SK-N-SH (cell line): ENCODE measurements around the gene STRN3. TPM values are rescaled to one million over a fixed set of nuclear protein-coding genes. Genes with fewer than 3 reads are reported as not detected.

Experiments
- CTCF ChIA-PET: fragments of 300-600, 350-600 bp; formaldehyde crosslinking; extraction: SDS; loops from one replicate; lab custom pipeline; 2021; lab: Yijun Ruan, JAX
- POLR2A ChIA-PET: fragments of 350-600 bp; sonication (Branson Sonifier 250); formaldehyde crosslinking; extraction: SDS; loops from one replicate; lab custom pipeline; 2020; ENCODE audit warnings: antibody characterized with exemption, inconsistent platforms; lab: Yijun Ruan, JAX
- DNase-seq: peaks from one replicate; pipeline ENCODE4 v3.0.0; 2012
- H2AFZ ChIP-seq: fragments of 200-600 bp; sonication (generic); 2 replicates; pipeline ENCODE4 v1.8.1; 2016; ENCODE audit warnings: antibody characterized with exemption, mild to moderate bottlenecking, low read depth
- H3F3A ChIP-seq: fragments of 200-600 bp; sonication (generic); replicated peaks from 2 replicates; pipeline ENCODE3; 2016; ENCODE audit warnings: antibody characterized with exemption, mild to moderate bottlenecking; ENCODE audit not compliant: insufficient read depth
- H3K27ac ChIP-seq, 2 experiments: fragments of 200-500 bp in 1 of 2; fragments of 200-600 bp in 1 of 2; sonication (Bioruptor generic) in 1 of 2; sonication (generic), shearing (Covaris generic) in 1 of 2; 2 replicates each; pipeline versions ENCODE4 v1.5.1 to v1.6.1; 2014 to 2016; ENCODE audit warnings: low read depth in 2 of 2, inconsistent platforms in 1 of 2, low read length in 1 of 2, mild to moderate bottlenecking in 1 of 2, mixed read lengths in 1 of 2
- H3K27me3 ChIP-seq: fragments of 200-600 bp; sonication (generic), shearing (Covaris generic); 2 replicates; pipeline ENCODE4 v1.6.1; 2016; ENCODE audit warnings: mixed run types; ENCODE audit not compliant: insufficient read depth
- H3K36me3 ChIP-seq, 2 experiments: fragments of 200-500 bp in 1 of 2; fragments of 200-600 bp in 1 of 2; sonication (Bioruptor generic) in 1 of 2; sonication (generic) in 1 of 2; replicated peaks in 1 of 2; 2 replicates each; pipeline versions ENCODE3 to v1.5.1; 2014 to 2016; ENCODE audit warnings: low read length in 1 of 2, mild to moderate bottlenecking in 1 of 2; ENCODE audit not compliant: insufficient read depth in 2 of 2, control insufficient read depth in 1 of 2
- H3K4me1 ChIP-seq, 2 experiments: fragments of 200-500 bp in 1 of 2; fragments of 200-600 bp in 1 of 2; sonication (Bioruptor generic) in 1 of 2; sonication (generic), shearing (Covaris generic) in 1 of 2; 2 replicates each; pipeline versions ENCODE4 v1.5.1 to v1.6.1; 2014 to 2016; ENCODE audit warnings: low read depth in 1 of 2, low read length in 1 of 2, mixed run types in 1 of 2; ENCODE audit not compliant: insufficient read depth in 2 of 2, control insufficient read depth in 1 of 2
- H3K4me2 ChIP-seq: fragments of 200-600 bp; sonication (generic), shearing (Covaris generic); 2 replicates; pipeline ENCODE4 v1.6.1; 2017; ENCODE audit warnings: mixed run types
- H3K4me3 ChIP-seq, 2 experiments: fragments of 200-500 bp in 1 of 2; fragments of 200-600 bp in 1 of 2; sonication (Bioruptor generic) in 1 of 2; sonication (generic), shearing (Covaris generic) in 1 of 2; 2 replicates each; pipeline versions ENCODE4 v1.5.1 to v1.8.1; 2014 to 2016; ENCODE audit warnings: low read depth in 2 of 2, inconsistent platforms in 1 of 2, low read length in 1 of 2, mild to moderate bottlenecking in 1 of 2, mixed read lengths in 1 of 2, moderate library complexity in 1 of 2
- H3K79me2 ChIP-seq: fragments of 200-600 bp; sonication (generic); 2 replicates; pipeline ENCODE4 v1.8.1; 2017; ENCODE audit warnings: mild to moderate bottlenecking; ENCODE audit not compliant: insufficient read depth
- H3K9ac ChIP-seq: fragments of 200-600 bp; sonication (generic); 2 replicates; pipeline ENCODE4 v1.6.1; 2017; ENCODE audit warnings: mixed run types
- H3K9me2 ChIP-seq: fragments of 200-600 bp; sonication (generic); 2 replicates; pipeline ENCODE4 v1.6.1; 2017; ENCODE audit warnings: mixed run types
- H3K9me3 ChIP-seq: fragments of 200-600 bp; sonication (generic); 2 replicates; pipeline ENCODE4 v1.6.1; 2017; ENCODE audit warnings: mixed run types, mild to moderate bottlenecking, moderate library complexity
- H4K20me1 ChIP-seq: fragments of 200-600 bp; sonication (generic); 2 replicates; pipeline ENCODE4 v1.6.1; 2017; ENCODE audit warnings: mild to moderate bottlenecking, mixed run types; ENCODE audit not compliant: insufficient read depth
- CTCF ChIP-seq: fragments of 200-600 bp; sonication (generic); IDR thresholded peaks from 2 replicates; pipeline ENCODE4 v1.6.1; 2017; ENCODE audit warnings: antibody characterized with exemption, mild to moderate bottlenecking, moderate library complexity
- EP300 ChIP-seq, 2 experiments: IDR thresholded peaks; 2 replicates each; pipeline versions ENCODE4 v1.4.0 to v1.6.1; 2012; ENCODE audit warnings: borderline replicate concordance in 1 of 2, low read depth in 1 of 2, low read length in 1 of 2
- EZH2phosphoT487 ChIP-seq: fragments of 200-600 bp; sonication (generic); IDR thresholded peaks from 2 replicates; pipeline ENCODE4 v1.6.1; 2017; ENCODE audit warnings: low read depth, mixed run types, mild to moderate bottlenecking, antibody characterized with exemption, moderate library complexity, borderline replicate concordance
- FOXJ3 ChIP-seq: sonication (generic); formaldehyde crosslinking; IDR thresholded peaks from 2 replicates; pipeline ENCODE4 v1.5.1; 2020; ENCODE audit warnings: mild to moderate bottlenecking, missing genetic modification reagents
- FOXM1 ChIP-seq: IDR thresholded peaks from 2 replicates; pipeline ENCODE4 v1.4.0; 2012; ENCODE audit warnings: low read depth, mild to moderate bottlenecking
- GATA2 ChIP-seq: sonication (generic); formaldehyde crosslinking; IDR thresholded peaks from 2 replicates; pipeline ENCODE4 v1.5.0; 2020; ENCODE audit warnings: mild to moderate bottlenecking, missing genetic modification reagents
- IRF3 ChIP-seq: fragments of 150-350 bp; IDR thresholded peaks from 2 replicates; pipeline ENCODE4 v1.6.1; 2016; ENCODE audit warnings: mild to moderate bottlenecking, low read depth, low read length
- NFIC ChIP-seq: IDR thresholded peaks from 2 replicates; pipeline ENCODE4 v1.4.0; 2012; ENCODE audit warnings: borderline replicate concordance
- NRF1 ChIP-seq: IDR thresholded peaks from 2 replicates; pipeline ENCODE4 v1.6.1; 2012; ENCODE audit warnings: low read depth, mild to moderate bottlenecking, low read length
- RAD21 ChIP-seq: IDR thresholded peaks from 2 replicates; pipeline ENCODE4 v1.6.1; 2012; ENCODE audit warnings: mild to moderate bottlenecking, low read length
- RCOR1 ChIP-seq: fragments of 150-350 bp; IDR thresholded peaks from 2 replicates; pipeline ENCODE4 v1.6.1; 2017; ENCODE audit warnings: antibody characterized with exemption, low read length
- RFX5 ChIP-seq: IDR thresholded peaks from 2 replicates; pipeline ENCODE4 v1.6.1; 2012; ENCODE audit warnings: mild to moderate bottlenecking, improper control_type of control experiment, low read length
- SMC3 ChIP-seq: IDR thresholded peaks from 2 replicates; pipeline ENCODE4 v1.6.1; 2012; ENCODE audit warnings: low read depth, low read length, improper control_type of control experiment
- TAF1 ChIP-seq: IDR thresholded peaks from 2 replicates; pipeline ENCODE4 v1.6.1; 2012; ENCODE audit warnings: low read depth, mild to moderate bottlenecking, low read length, moderate library complexity, borderline replicate concordance
- TEAD4 ChIP-seq: IDR thresholded peaks from 2 replicates; pipeline ENCODE4 v1.4.0; 2012; ENCODE audit warnings: mild to moderate bottlenecking, borderline replicate concordance; ENCODE audit not compliant: insufficient read depth
- ZBTB33 ChIP-seq: IDR thresholded peaks from 2 replicates; pipeline ENCODE4 v1.4.0; 2012; ENCODE audit warnings: low read depth, borderline replicate concordance
- WGBS: methylation state at CpG from one replicate; pipeline ENCODE4 v1.1.6; 2017; ENCODE audit warnings: low lambda C conversion rate; 5-methylcytosine and 5-hydroxymethylcytosine counted together
- polyA plus RNA-seq, 3 experiments: library from polyadenylated mRNA; depleted of rRNA; stranded (reverse); fragments of >200 nt; gene quantifications; 2 replicates each; pipeline ENCODE4 v1.2.3, GENCODE V29; 2012
- TF ChIP-seq, protein P1 (sequence below): IDR thresholded peaks from 2 replicates; pipeline ENCODE4 v1.6.1; 2012; ENCODE audit warnings: mild to moderate bottlenecking, low read depth, low read length, moderate library complexity
- TF ChIP-seq, protein P2 (sequence below): IDR thresholded peaks from 2 replicates; pipeline ENCODE4 v1.4.0; 2012; ENCODE audit warnings: low read depth, borderline replicate concordance

STRN3 gene
- polyA plus RNA-seq, 1 of the 3 experiments (the other 2 are of a cell fraction) = 7.2 TPM

DNA sequence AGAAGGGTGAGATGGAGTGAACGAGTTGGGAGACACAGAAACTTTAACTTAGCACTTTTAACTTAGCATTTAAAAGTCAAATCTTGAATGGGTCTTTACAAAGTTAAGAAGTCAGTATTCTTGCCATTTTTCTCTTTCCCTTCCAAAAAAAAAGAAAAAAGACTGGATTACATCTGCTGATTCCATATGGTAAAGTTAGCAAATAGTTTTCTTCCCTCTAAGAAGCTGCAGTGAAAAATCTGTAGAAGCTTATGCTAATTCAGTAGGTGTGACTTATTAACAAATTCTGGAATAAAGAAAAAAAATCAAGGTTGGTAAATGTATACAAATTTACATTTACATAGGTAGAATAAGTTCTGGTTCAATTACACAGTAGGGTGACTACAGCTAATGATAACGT is 100.9 kb downstream of the STRN3 start (continued):
- TF ChIP-seq, protein P1, sequence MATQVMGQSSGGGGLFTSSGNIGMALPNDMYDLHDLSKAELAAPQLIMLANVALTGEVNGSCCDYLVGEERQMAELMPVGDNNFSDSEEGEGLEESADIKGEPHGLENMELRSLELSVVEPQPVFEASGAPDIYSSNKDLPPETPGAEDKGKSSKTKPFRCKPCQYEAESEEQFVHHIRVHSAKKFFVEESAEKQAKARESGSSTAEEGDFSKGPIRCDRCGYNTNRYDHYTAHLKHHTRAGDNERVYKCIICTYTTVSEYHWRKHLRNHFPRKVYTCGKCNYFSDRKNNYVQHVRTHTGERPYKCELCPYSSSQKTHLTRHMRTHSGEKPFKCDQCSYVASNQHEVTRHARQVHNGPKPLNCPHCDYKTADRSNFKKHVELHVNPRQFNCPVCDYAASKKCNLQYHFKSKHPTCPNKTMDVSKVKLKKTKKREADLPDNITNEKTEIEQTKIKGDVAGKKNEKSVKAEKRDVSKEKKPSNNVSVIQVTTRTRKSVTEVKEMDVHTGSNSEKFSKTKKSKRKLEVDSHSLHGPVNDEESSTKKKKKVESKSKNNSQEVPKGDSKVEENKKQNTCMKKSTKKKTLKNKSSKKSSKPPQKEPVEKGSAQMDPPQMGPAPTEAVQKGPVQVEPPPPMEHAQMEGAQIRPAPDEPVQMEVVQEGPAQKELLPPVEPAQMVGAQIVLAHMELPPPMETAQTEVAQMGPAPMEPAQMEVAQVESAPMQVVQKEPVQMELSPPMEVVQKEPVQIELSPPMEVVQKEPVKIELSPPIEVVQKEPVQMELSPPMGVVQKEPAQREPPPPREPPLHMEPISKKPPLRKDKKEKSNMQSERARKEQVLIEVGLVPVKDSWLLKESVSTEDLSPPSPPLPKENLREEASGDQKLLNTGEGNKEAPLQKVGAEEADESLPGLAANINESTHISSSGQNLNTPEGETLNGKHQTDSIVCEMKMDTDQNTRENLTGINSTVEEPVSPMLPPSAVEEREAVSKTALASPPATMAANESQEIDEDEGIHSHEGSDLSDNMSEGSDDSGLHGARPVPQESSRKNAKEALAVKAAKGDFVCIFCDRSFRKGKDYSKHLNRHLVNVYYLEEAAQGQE = no peak
- no peak for TF ChIP-seq RCOR1
- no peak for TF ChIP-seq NFIC
- TF ChIP-seq IRF3 = no peak
- no peak for TF ChIP-seq CTCF
- no peak for TF ChIP-seq SMC3

GRCh38 chr14:30921788-30922187 is 104.4 kb downstream of the STRN3 start:
- POLR2A ChIA-PET = no interaction called here

More at GRCh38 chr14:30921788-30922187, 104.4 kb downstream of the STRN3 start:
- Histone ChIP-seq H3K9ac (no peak overlapping the region), H3K36me3 (peaks cover 20 to 45% of the 10 kb centered on the region in 2 experiments), H3K9me2 (no peaks in the 10 kb centered on the region; the same call in 1 of the 2 replicates), H3K79me2 (peaks cover 19% of the 10 kb centered on the region), H3K4me1 (peaks cover 4 to 13% of the 10 kb centered on the region in 2 experiments; a peak in 2 of 4 replicates), H3K27ac (no peak overlapping the region), H3K4me2 (no peak overlapping the region), H3K9me3 (no peaks in the 10 kb centered on the region), H3K4me3 (no peak overlapping the region), H4K20me1 (no peaks in the 10 kb centered on the region), H3F3A (peaks cover 5% of the 10 kb centered on the region), H3K27me3 (no peaks in the 10 kb centered on the region), H2AFZ (no peak overlapping the region)
- CTCF ChIA-PET = no interaction called here
- TF ChIP-seq FOXM1 = no peak
- TF ChIP-seq EZH2phosphoT487 = no peak
- no peak for TF ChIP-seq NRF1
- TF ChIP-seq RCOR1 = no peak
- TF ChIP-seq GATA2 (CRISPR knock-in tag) = no peak
- TF ChIP-seq SMC3 = no peak
- TF ChIP-seq FOXJ3 = no peak
- TF ChIP-seq RAD21 = no peak
- no peak for TF ChIP-seq TEAD4
- no peak for TF ChIP-seq CTCF
- no peak for TF ChIP-seq EP300 (IDR thresholded peaks at IDR 0.05; ENCODE audit: borderline replicate concordance in 1 of 2, low read depth in 1 of 2, low read length in 1 of 2)
- no peak for TF ChIP-seq TAF1
- no peak for TF ChIP-seq RFX5
- TF ChIP-seq, protein P2, sequence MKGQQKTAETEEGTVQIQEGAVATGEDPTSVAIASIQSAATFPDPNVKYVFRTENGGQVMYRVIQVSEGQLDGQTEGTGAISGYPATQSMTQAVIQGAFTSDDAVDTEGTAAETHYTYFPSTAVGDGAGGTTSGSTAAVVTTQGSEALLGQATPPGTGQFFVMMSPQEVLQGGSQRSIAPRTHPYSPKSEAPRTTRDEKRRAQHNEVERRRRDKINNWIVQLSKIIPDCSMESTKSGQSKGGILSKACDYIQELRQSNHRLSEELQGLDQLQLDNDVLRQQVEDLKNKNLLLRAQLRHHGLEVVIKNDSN = no peak
- no peak for TF ChIP-seq ZBTB33
- 100% methylated on average over 2 of the region's 2 CpGs for WGBS
- no peak for DNase-seq
